Measurements from ENCODE around the gene OPRM1. TPM values are rescaled to one million over a fixed set of nuclear protein-coding genes. Genes with fewer than 3 reads are reported as not detected.

The OPRM1 gene
- total RNA-seq (not detected), polyA plus RNA-seq (ENCODE audit: insufficient read depth, low read depth, low replicate concordance) (not detected)
- long read RNA-seq, donor 1 = 0 reads
- long read RNA-seq, donor 2 = 0 reads
- long read RNA-seq, donor 3 = 0 reads
- long read RNA-seq, donor 4 = 0 reads
- long read RNA-seq, donor 5 = 0 reads
- long read RNA-seq, donor 6 = 0 reads
- long read RNA-seq, donor 7, partial matches to known transcripts = 0 of 1 reads
- long read RNA-seq, donor 7, other reads (novel, unspliced or antisense) = 1 of 1 reads
- long read RNA-seq, donor 8 = 0 reads
- long read RNA-seq, donor 9 = 0 reads
- long read RNA-seq, donor 10 = 0 reads

DNA sequence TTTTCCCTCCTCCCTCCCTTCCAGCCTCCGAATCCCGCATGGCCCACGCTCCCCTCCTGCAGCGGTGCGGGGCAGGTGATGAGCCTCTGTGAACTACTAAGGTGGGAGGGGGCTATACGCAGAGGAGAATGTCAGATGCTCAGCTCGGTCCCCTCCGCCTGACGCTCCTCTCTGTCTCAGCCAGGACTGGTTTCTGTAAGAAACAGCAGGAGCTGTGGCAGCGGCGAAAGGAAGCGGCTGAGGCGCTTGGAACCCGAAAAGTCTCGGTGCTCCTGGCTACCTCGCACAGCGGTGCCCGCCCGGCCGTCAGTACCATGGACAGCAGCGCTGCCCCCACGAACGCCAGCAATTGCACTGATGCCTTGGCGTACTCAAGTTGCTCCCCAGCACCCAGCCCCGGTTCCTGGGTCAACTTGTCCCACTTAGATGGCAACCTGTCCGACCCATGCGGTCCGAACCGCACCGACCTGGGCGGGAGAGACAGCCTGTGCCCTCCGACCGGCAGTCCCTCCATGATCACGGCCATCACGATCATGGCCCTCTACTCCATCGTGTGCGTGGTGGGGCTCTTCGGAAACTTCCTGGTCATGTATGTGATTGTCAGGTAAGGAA is at the start of gene OPRM1:
Gene OPRM1 (plus strand): TSS at position 10 of the 612 bp plus-strand sequence. CDS start 305 bp downstream, at position 315.
- no peak for TF ChIP-seq CTCF (IDR thresholded peaks at IDR 0.05; ENCODE audit: borderline replicate concordance, extremely low read depth, insufficient read depth)
- H3K9me3 ChIP-seq (ENCODE audit: control insufficient read depth in 2 of 3, insufficient read depth in 1 of 3, low read length in 3 of 3) = no peaks in the 10 kb centered on the region
- no peak for FAIRE-seq
- H3K36me3 ChIP-seq (ENCODE audit: control insufficient read depth in 2 of 3, insufficient read depth in 3 of 3, low read length in 3 of 3) = no peaks in the 10 kb centered on the region
- H3K27me3 ChIP-seq (ENCODE audit: control insufficient read depth, insufficient read depth, low read length) = no peaks in the 10 kb centered on the region
- H3K4me1 ChIP-seq (ENCODE audit: control insufficient read depth in 2 of 3, insufficient read depth in 2 of 3, low read depth in 1 of 3, low read length in 3 of 3) = no peaks in the 10 kb centered on the region
- H3K4me3 ChIP-seq (ENCODE audit: low read length in 3 of 3) = no peak within 1 kb of the TSS
- no peak within 1 kb of the TSS for H3K27ac ChIP-seq (ENCODE audit: low read depth in 2 of 2, low read length in 2 of 2)
- peak; percentile 70 to 92 (median 88) for DNase-seq
- intact Hi-C loops (cut with DNase I) = no loop called here
- H3K9ac ChIP-seq (ENCODE audit: low read length in 3 of 3) = no peak within 1 kb of the TSS

- intact Hi-C loops (cut with DNase I) = no loop called here
- TF ChIP-seq CTCF (IDR thresholded peaks at IDR 0.05; ENCODE audit: borderline replicate concordance, extremely low read depth, insufficient read depth) = no peak
- no peaks in the 10 kb centered on the region for H3K4me1 ChIP-seq (ENCODE audit: control insufficient read depth in 2 of 3, insufficient read depth in 2 of 3, low read depth in 1 of 3, low read length in 3 of 3)
- H3K4me3 ChIP-seq (ENCODE audit: low read length in 3 of 3) = no peak overlapping the region
- no peaks in the 10 kb centered on the region for H3K27me3 ChIP-seq (ENCODE audit: control insufficient read depth, insufficient read depth, low read length)
- DNase-seq (peak in 1 of 5 donors; percentile 18), FAIRE-seq (no peak)
- H3K27ac ChIP-seq (ENCODE audit: low read depth in 2 of 2, low read length in 2 of 2) = no peak overlapping the region
- H3K9ac ChIP-seq (ENCODE audit: low read length in 3 of 3) = no peak overlapping the region
- H3K9me3 ChIP-seq (ENCODE audit: control insufficient read depth in 2 of 3, insufficient read depth in 1 of 3, low read length in 3 of 3) = no peaks in the 10 kb centered on the region
- H3K36me3 ChIP-seq (ENCODE audit: control insufficient read depth in 2 of 3, insufficient read depth in 3 of 3, low read length in 3 of 3) = no peaks in the 10 kb centered on the region
Measured at GRCh38 chr6:153989989-153990388, 49.1 kb upstream of the OPRM1 start.

- H3K27ac ChIP-seq (ENCODE audit: low read depth in 2 of 2, low read length in 2 of 2) = no peak overlapping the region
- H3K36me3 ChIP-seq (ENCODE audit: control insufficient read depth in 2 of 3, insufficient read depth in 3 of 3, low read length in 3 of 3) = no peaks in the 10 kb centered on the region
- peak in 1 of 5 donors; percentile 2 for DNase-seq
- H3K9ac ChIP-seq (ENCODE audit: low read length in 3 of 3) = no peak overlapping the region
- no peaks in the 10 kb centered on the region for H3K27me3 ChIP-seq (ENCODE audit: control insufficient read depth, insufficient read depth, low read length)
- intact Hi-C loops (cut with DNase I) = no loop called here
- H3K9me3 ChIP-seq (ENCODE audit: control insufficient read depth in 2 of 3, insufficient read depth in 1 of 3, low read length in 3 of 3) = no peaks in the 10 kb centered on the region
- no peak for TF ChIP-seq CTCF (IDR thresholded peaks at IDR 0.05; ENCODE audit: borderline replicate concordance, extremely low read depth, insufficient read depth)
- H3K4me1 ChIP-seq (ENCODE audit: control insufficient read depth in 2 of 3, insufficient read depth in 2 of 3, low read depth in 1 of 3, low read length in 3 of 3) = no peaks in the 10 kb centered on the region
- FAIRE-seq = no peak
- no peak overlapping the region for H3K4me3 ChIP-seq (ENCODE audit: low read length in 3 of 3)
Measured at GRCh38 chr6:153994004-153994403, 45.0 kb upstream of the OPRM1 start.
